Chondrocyte (in vitro differentiated cells): Measurements from ENCODE around the gene LRCH1. TPM values are rescaled to one million over a fixed set of nuclear protein-coding genes. Genes with fewer than 3 reads are reported as not detected.

Experiments used
- DNase-seq: peaks from one replicate; pipeline ENCODE4 v3.0.0; 2021; ENCODE audit warnings: mixed read lengths, low spot score
- H3K27ac Mint-ChIP-seq: one replicate; pipeline ENCODE4 v1.8.0; 2021; ENCODE audit warnings: mild to moderate bottlenecking, moderate library complexity, mixed read lengths; ENCODE audit not compliant: unreplicated experiment
- H3K27me3 Mint-ChIP-seq: 2 replicates; pipeline ENCODE4 v1.8.0; 2021; ENCODE audit warnings: low read depth, mixed read lengths
- H3K36me3 Mint-ChIP-seq: 2 replicates; pipeline ENCODE4 v1.8.0; 2021; ENCODE audit warnings: low read depth, mixed read lengths
- H3K4me1 Mint-ChIP-seq: 2 replicates; pipeline ENCODE4 v1.8.0; 2021; ENCODE audit warnings: low read depth, mild to moderate bottlenecking, mixed read lengths
- H3K4me3 Mint-ChIP-seq: one replicate; pipeline ENCODE4 v1.8.0; 2021; ENCODE audit warnings: mild to moderate bottlenecking, moderate library complexity, mixed read lengths; ENCODE audit not compliant: unreplicated experiment
- H3K9me3 Mint-ChIP-seq: 2 replicates; pipeline ENCODE4 v1.8.0; 2021; ENCODE audit warnings: low read depth, mixed read lengths
- total RNA-seq: library from RNA; stranded (reverse); gene quantifications from 3 replicates; pipeline ENCODE4 v1.2.1, GENCODE V29; 2021
- TF ChIP-seq, protein P1 (sequence below): fragments of 200-600 bp; sonication (generic); IDR thresholded peaks from 2 replicates; pipeline ENCODE4 v1.5.0; 2021; ENCODE audit warnings: antibody characterized with exemption, mild to moderate bottlenecking, moderate library complexity

The LRCH1 gene
- total RNA-seq, 1 donor from 2014 or later: 14.4 TPM

DNA sequence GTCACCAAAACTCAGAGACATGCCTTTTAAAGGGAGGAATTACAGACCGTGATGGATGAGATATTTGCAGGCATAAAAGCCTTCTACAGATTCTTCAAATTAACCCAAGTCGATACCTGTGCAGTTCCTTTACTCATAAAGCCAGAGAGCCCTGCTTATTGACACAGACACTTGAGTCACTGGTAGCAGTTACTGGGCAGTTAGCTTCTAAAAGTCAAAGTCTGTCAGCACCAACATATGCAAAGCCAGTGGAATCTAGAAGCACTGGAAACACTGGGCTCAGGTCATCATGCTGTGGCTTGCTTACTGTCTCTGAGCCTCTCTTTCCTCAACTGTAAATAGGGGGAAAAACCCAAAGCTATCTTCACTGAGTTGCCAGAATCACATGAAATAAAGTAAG lies 25.7 kb upstream of the LRCH1 start:
- DNase-seq: no peak
- Mint-ChIP-seq H3K9me3 (no peaks in the 10 kb centered on the region), H3K36me3 (no peaks in the 10 kb centered on the region), H3K4me1 (peaks cover 23% of the 10 kb centered on the region), H3K4me3 (no peak overlapping the region), H3K27ac (no peak overlapping the region), H3K27me3 (no peaks in the 10 kb centered on the region)
- TF ChIP-seq, protein P1, sequence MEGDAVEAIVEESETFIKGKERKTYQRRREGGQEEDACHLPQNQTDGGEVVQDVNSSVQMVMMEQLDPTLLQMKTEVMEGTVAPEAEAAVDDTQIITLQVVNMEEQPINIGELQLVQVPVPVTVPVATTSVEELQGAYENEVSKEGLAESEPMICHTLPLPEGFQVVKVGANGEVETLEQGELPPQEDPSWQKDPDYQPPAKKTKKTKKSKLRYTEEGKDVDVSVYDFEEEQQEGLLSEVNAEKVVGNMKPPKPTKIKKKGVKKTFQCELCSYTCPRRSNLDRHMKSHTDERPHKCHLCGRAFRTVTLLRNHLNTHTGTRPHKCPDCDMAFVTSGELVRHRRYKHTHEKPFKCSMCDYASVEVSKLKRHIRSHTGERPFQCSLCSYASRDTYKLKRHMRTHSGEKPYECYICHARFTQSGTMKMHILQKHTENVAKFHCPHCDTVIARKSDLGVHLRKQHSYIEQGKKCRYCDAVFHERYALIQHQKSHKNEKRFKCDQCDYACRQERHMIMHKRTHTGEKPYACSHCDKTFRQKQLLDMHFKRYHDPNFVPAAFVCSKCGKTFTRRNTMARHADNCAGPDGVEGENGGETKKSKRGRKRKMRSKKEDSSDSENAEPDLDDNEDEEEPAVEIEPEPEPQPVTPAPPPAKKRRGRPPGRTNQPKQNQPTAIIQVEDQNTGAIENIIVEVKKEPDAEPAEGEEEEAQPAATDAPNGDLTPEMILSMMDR: no peak

DNA sequence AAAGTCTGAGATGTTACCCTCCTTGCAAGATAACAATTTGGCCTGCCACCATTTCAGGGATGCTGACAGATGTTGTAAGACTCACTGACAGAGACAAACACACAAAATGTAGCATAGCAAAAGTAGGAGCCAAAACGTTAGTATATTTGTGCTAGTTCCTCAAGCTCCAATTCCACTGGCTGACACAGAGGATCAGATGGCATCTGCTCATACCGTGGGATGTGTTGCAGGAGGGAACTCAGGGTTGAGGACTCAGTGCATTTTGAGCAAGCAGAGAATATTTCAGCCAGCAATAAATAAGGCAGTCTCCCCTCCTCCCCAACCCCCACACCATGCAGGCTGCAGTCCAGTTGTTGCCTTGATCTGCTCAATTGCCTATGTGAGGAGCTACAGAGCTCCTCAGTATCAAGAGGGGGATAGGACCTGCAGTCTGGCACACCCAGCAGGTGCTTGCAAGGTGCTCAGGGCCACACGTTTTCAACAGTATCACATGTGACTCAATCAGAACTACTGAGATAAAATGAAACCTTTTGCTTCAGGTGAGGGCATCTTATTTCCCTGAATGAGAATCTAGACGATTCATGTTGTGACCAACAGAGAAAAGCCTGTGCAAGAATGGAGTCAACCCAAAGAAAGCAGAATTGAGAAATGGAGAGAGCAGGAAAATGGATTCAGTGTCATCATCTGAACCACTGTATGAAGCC lies 23.6 kb upstream of the LRCH1 start:
- TF ChIP-seq, protein P1: no peak
- no peaks in the 10 kb centered on the region for H3K27me3 Mint-ChIP-seq

DNA sequence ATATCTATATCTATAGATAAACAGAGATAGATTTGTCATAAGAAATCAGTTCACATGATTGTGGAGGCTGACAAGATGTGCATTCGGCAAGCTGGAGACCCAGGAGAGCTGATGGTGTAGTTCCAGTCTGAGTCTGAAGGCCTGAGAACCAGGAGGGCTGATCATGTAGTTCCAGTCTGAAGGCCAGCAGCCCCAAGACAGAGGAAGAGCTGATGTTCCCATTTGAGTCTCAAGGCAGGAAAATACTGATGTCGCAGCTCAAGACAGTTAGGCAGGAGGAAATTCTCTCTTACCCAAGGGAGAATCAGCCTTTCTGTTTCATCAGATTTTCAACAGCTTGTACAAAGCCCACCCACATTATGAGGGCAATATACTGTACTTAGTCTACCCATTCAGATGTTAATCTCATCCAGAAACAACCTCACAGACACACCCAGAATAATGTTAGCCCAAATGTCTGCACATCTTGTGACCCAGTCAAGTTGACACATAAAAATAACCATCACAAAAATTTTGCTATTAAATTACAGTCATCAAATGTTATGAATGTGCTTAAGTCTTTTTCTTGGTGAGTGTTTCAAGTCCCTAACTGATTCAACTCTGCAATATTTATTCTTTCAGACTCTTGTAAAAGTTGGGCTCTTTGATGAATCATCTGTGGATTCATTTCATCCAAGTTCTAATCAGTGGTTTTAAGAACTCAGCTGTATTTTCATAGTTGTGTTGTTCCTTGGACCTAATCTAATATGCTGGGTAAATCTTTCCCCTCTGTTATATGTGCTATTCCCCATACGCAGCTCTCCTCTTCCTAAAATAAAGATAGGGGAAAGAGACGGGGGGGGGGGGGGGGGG lies 22.7 kb upstream of the LRCH1 start:
- Mint-ChIP-seq H3K4me1 (peaks cover 23% of the 10 kb centered on the region), H3K27ac (peak overlapping the region; percentile 73), H3K36me3 (no peaks in the 10 kb centered on the region), H3K9me3 (no peaks in the 10 kb centered on the region), H3K4me3 (no peak overlapping the region), H3K27me3 (no peaks in the 10 kb centered on the region)
- DNase-seq: no peak
- TF ChIP-seq, protein P1: no peak

More for the DNA sequence above, 23.6 kb upstream of the LRCH1 start:
- no peak for DNase-seq
- H3K4me3 Mint-ChIP-seq: no peak overlapping the region
- no peak overlapping the region for H3K27ac Mint-ChIP-seq
- H3K9me3 Mint-ChIP-seq: no peaks in the 10 kb centered on the region
- peaks cover 23% of the 10 kb centered on the region for H3K4me1 Mint-ChIP-seq
- no peaks in the 10 kb centered on the region for H3K36me3 Mint-ChIP-seq

DNA sequence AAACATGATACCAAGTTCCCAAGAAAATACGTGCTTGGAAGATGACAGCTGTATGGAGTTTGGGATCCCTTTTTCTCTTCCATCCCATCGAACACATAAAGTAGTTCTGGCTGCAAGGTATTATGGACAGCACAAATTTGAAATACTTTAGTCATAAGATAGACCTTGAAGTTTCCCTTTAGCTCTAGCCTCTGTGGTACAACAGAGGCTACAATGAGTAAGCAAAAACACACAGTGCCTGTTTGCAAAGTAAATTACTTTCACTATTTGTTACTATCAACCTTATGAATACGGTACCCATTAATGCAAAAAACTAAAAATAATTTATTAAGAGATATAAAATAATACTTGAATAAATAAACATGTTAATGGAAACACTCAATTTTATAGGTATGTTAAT lies 21.0 kb upstream of the LRCH1 start:
- DNase-seq: no peak
- no peak overlapping the region for H3K4me3 Mint-ChIP-seq
- no peak overlapping the region for H3K27ac Mint-ChIP-seq
- H3K4me1 Mint-ChIP-seq: peaks cover 23% of the 10 kb centered on the region
- H3K36me3 Mint-ChIP-seq: no peaks in the 10 kb centered on the region
- H3K9me3 Mint-ChIP-seq: no peaks in the 10 kb centered on the region
- H3K27me3 Mint-ChIP-seq: no peaks in the 10 kb centered on the region
- TF ChIP-seq, protein P1: no peak

DNA sequence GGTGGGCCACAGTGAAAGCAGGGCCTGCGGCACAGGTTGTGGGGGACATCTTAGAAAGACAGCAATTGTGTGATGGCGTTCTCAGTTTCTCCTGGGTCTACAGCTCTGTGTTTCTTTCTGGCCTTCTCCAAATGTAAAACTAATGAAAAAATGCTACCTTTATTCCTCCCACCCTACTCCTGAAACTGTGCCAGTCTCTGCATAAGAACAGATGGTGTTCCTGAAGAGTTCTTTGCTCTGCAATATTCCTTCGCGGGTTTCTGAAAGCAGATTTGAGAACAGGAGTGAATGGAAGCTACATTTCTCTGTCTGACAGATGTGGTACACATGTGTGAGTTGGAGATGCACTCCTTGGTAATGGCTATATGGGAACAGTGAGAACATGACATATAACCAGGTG lies 18.0 kb upstream of the LRCH1 start:
- peaks cover 21% of the 10 kb centered on the region for H3K4me1 Mint-ChIP-seq
- no peak for DNase-seq
- H3K4me3 Mint-ChIP-seq: no peak overlapping the region
- H3K36me3 Mint-ChIP-seq: no peaks in the 10 kb centered on the region
- no peaks in the 10 kb centered on the region for H3K9me3 Mint-ChIP-seq
- H3K27me3 Mint-ChIP-seq: no peaks in the 10 kb centered on the region
- TF ChIP-seq, protein P1: no peak
- H3K27ac Mint-ChIP-seq: no peak overlapping the region
